K562 (cell line): ENCODE measurements around the gene RER1. TPM values are rescaled to one million over a fixed set of nuclear protein-coding genes. Genes with fewer than 3 reads are reported as not detected.

Experiments used
- ATF6 ChIP-seq: sonication (generic); formaldehyde crosslinking; IDR thresholded peaks from 2 replicates; pipeline ENCODE4 v1.4.0; 2020; ENCODE audit warnings: mild to moderate bottlenecking, missing genetic modification reagents
- CBX3 ChIP-seq, 2 experiments: IDR thresholded peaks; 1 replicate in 1 of 2; 2 replicates in 1 of 2; pipeline ENCODE4 v1.6.1; 2012; ENCODE audit warnings: inconsistent platforms in 2 of 2, low read length in 2 of 2, borderline replicate concordance in 1 of 2, control low read depth in 1 of 2
- EP300 ChIP-seq: IDR thresholded peaks from 2 replicates; pipeline ENCODE4 v1.6.1; 2012; ENCODE audit warnings: low read length, improper control_type of control experiment
- GATAD2B ChIP-seq: fragments of 450-650 bp; IDR thresholded peaks from 2 replicates; pipeline ENCODE4 v1.6.1; 2017; ENCODE audit warnings: mild to moderate bottlenecking, borderline replicate concordance
- MYC ChIP-seq, 2 experiments: fragments of 250-450 bp in 1 of 2; sonication (Bioruptor Pico) in 1 of 2; IDR thresholded peaks; 2 replicates each; pipeline versions ENCODE4 v1.5.1 to v1.6.1; 2012 to 2021; ENCODE audit warnings: low read depth in 2 of 2, borderline replicate concordance in 1 of 2, improper control_type of control experiment in 1 of 2, low read length in 1 of 2, mild to moderate bottlenecking in 1 of 2, moderate library complexity in 1 of 2
- PCBP2 ChIP-seq: fragments of 200-400 bp; formaldehyde crosslinking; IDR thresholded peaks from 2 replicates; pipeline ENCODE4 v1.6.1; 2018; ENCODE audit warnings: low read length, low read depth, mild to moderate bottlenecking, moderate library complexity; ENCODE audit not compliant: poor library complexity, severe bottlenecking
- POLR2G ChIP-seq: fragments of 200-400 bp; formaldehyde crosslinking; IDR thresholded peaks from 2 replicates; pipeline ENCODE4 v1.6.1; 2017; ENCODE audit warnings: low read depth, mild to moderate bottlenecking, antibody characterized with exemption, low read length, moderate library complexity
- POLR2H ChIP-seq: IDR thresholded peaks from 2 replicates; pipeline ENCODE4 v1.6.1; 2016; ENCODE audit warnings: missing genetic modification characterization, low read depth, mild to moderate bottlenecking, control low read depth, missing compliant biosample characterization, moderate library complexity
- SMARCE1 ChIP-seq: fragments of 450-650 bp; IDR thresholded peaks from 2 replicates; pipeline ENCODE4 v1.7.1; 2016; ENCODE audit warnings: mild to moderate bottlenecking
- SNIP1 ChIP-seq: fragments of 450-650 bp; IDR thresholded peaks from 2 replicates; pipeline ENCODE4 v1.7.1; 2017; ENCODE audit warnings: low read depth, mild to moderate bottlenecking
- SOX6 ChIP-seq: fragments of 450-650 bp; IDR thresholded peaks from 2 replicates; pipeline ENCODE4 v1.6.1; 2014; ENCODE audit warnings: mild to moderate bottlenecking
- SP2 ChIP-seq: IDR thresholded peaks from 2 replicates; pipeline ENCODE4 v1.6.1; 2011; ENCODE audit warnings: mild to moderate bottlenecking, low read depth, low read length, moderate library complexity; ENCODE audit not compliant: poor library complexity, severe bottlenecking; ENCODE audit errors: extremely low read depth
- TFAM ChIP-seq: fragments of 250-450 bp; sonication (Bioruptor Pico); conservative IDR thresholded peaks from 2 replicates; pipeline ENCODE4 v1.5.0; 2021; ENCODE audit warnings: mild to moderate bottlenecking, moderate library complexity
- U2AF2 ChIP-seq: fragments of 200-400 bp; formaldehyde crosslinking; optimal IDR thresholded peaks from 2 replicates; pipeline ENCODE3; 2017; ENCODE audit warnings: low read depth, mild to moderate bottlenecking, low read length
- ZNF165 ChIP-seq: fragments of 250-450 bp; sonication (Bioruptor Pico); IDR thresholded peaks from 2 replicates; pipeline ENCODE4 v1.4.0; 2020; ENCODE audit warnings: borderline replicate concordance
- ZNF696 ChIP-seq: fragments of 250-450 bp; sonication (Bioruptor Pico); conservative IDR thresholded peaks from 2 replicates; pipeline ENCODE4 v1.4.0; 2020; ENCODE audit warnings: mild to moderate bottlenecking, moderate library complexity
- ZNF75A ChIP-seq: fragments of 450-650 bp; formaldehyde crosslinking; IDR thresholded peaks from 2 replicates; pipeline ENCODE4 v1.4.0; 2020; ENCODE audit warnings: mild to moderate bottlenecking
- polyA plus RNA-seq, 8 experiments: library from polyadenylated mRNA; depleted of rRNA in 4 of 8; stranded (reverse) in 5 of 8; unstranded in 3 of 8; fragments of >200 nt; fragmentation: Nextera tagmentation in 2 of 8; fragmentation: Illumina TruSeq in 1 of 8; extraction: Ambion mirVana in 2 of 8; extraction: Trizol in 1 of 8; gene quantifications; 2 replicates each; pipeline versions ENCODE4 v1.2.1 to v1.2.3, GENCODE V29; 2011 to 2014; ENCODE audit warnings: inconsistent platforms in 1 of 8, missing spikeins in 1 of 8
- total RNA-seq, 7 experiments: library from RNA; depleted of rRNA in 6 of 7; stranded (reverse); fragments of >200 nt in 6 of 7; fragmentation: Illumina TruSeq in 2 of 7; extraction: Trizol in 2 of 7; gene quantifications; 2 replicates each; pipeline versions ENCODE4 v1.2.1 to v1.2.3, GENCODE V29; 2011 to 2021; ENCODE audit warnings: low replicate concordance in 1 of 7
- TF ChIP-seq, protein P1 (sequence below): sonication (generic); formaldehyde crosslinking; IDR thresholded peaks from 2 replicates; pipeline ENCODE4 v1.8.1; 2023; ENCODE audit warnings: mild to moderate bottlenecking, missing genetic modification reagents

Gene RER1
- total and polyA plus RNA-seq, 9 of the 15 experiments (the other 6 are each of a cell fraction or from before 2014, with no cell fraction given), result 19.6 to 354 (median 183) TPM

- TF ChIP-seq SOX6 (peak; percentile 59; the same call in 1 of the 2 replicates), ATF6 (peak; percentile 38; the same call in 1 of the 2 replicates), ZNF696 (no peak), TFAM (CRISPR knock-in tag) (no peak), MYC (IDR thresholded peaks at IDR 0.05; ENCODE audit: low read depth, low read length) (peak; percentile 83), MYC (CRISPR knock-in tag; IDR thresholded peaks at IDR 0.05; ENCODE audit: borderline replicate concordance, low read depth) (no peak), SMARCE1 (no peak), CBX3 (IDR thresholded peaks at IDR 0.05; ENCODE audit: borderline replicate concordance in 1 of 2, low read length in 2 of 2) (peak in 1 of 2 experiments; percentile 12; a peak in 1 of 3 replicates), GATAD2B (no peak), ZNF165 (CRISPR knock-in tag) (no peak), POLR2G (peak; percentile 90), SP2 (no peak), PCBP2 (no peak), EP300 (peak; percentile 46), ZNF75A (no peak), U2AF2 (no peak), POLR2H (no peak), SNIP1 (no peak)
- TF ChIP-seq, protein P1, sequence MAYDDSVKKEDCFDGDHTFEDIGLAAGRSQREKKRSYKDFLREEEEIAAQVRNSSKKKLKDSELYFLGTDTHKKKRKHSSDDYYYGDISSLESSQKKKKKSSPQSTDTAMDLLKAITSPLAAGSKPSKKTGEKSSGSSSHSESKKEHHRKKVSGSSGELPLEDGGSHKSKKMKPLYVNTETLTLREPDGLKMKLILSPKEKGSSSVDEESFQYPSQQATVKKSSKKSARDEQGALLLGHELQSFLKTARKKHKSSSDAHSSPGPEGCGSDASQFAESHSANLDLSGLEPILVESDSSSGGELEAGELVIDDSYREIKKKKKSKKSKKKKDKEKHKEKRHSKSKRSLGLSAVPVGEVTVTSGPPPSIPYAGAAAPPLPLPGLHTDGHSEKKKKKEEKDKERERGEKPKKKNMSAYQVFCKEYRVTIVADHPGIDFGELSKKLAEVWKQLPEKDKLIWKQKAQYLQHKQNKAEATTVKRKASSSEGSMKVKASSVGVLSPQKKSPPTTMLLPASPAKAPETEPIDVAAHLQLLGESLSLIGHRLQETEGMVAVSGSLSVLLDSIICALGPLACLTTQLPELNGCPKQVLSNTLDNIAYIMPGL, result no peak
These were observed at the start of gene RER1, which contains the start of gene MORN1 (continued) for GRCh38 chr1:2391041-2391930.
